C4-2B (cell line): ENCODE measurements around the gene TNPO3.

Source experiments
- CTCF ChIP-seq: fragments of 450-650 bp; conservative IDR thresholded peaks from 2 replicates; pipeline ENCODE4 v1.5.1; 2017; ENCODE audit warnings: mild to moderate bottlenecking
- ZFX ChIP-seq: fragments of 450-650 bp; IDR thresholded peaks from 2 replicates; pipeline ENCODE4 v1.6.1; 2017

- TF ChIP-seq CTCF (no peak), ZFX (no peak)
Measured at GRCh38 chr7:128937271-128937646, 117.7 kb downstream of the TNPO3 start.
